Vagina (tissue), 2 donors: Measurements from ENCODE around the gene PARD3. TPM values are rescaled to one million over a fixed set of nuclear protein-coding genes. Genes with fewer than 3 reads are reported as not detected.
A peak's percentile ranks its signal among the peaks of the same experiment; 100 is the strongest.

ENCODE experiments used
- DNase-seq, 2 donors: peaks; one replicate each; pipeline ENCODE4 v3.0.0-alpha.2; 2017; ENCODE audit errors: extremely low spot score in 2 of 2
- H3K27ac ChIP-seq: fragments of 200-600 bp; sonication (generic); one replicate; pipeline ENCODE4 v1.5.1; 2019
- H3K27me3 ChIP-seq: fragments of 200-600 bp; sonication (generic); one replicate; pipeline ENCODE4 v1.5.1; 2019
- H3K36me3 ChIP-seq, 2 donors: fragments of 200-600 bp; sonication (generic); one replicate each; pipeline ENCODE4 v1.5.1; 2017 to 2019
- H3K4me1 ChIP-seq: fragments of 200-600 bp; sonication (generic); one replicate; pipeline ENCODE4 v1.5.1; 2019
- H3K4me3 ChIP-seq, 2 donors: fragments of 200-600 bp; sonication (generic); 1 replicate in 1 of 2; 2 replicates in 1 of 2; pipeline ENCODE4 v1.5.1; 2016 to 2019
- H3K9me3 ChIP-seq: fragments of 200-600 bp; sonication (generic); one replicate; pipeline ENCODE4 v1.5.1; 2019
- POLR2A ChIP-seq, 2 donors: fragments of 450-650 bp; IDR thresholded peaks; one replicate each; pipeline ENCODE4 v1.6.1; 2017; ENCODE audit warnings: antibody characterized with exemption in 2 of 2, mild to moderate bottlenecking in 2 of 2, moderate library complexity in 2 of 2
- POLR2AphosphoS5 ChIP-seq, 2 donors: sonication (generic); formaldehyde crosslinking; IDR thresholded peaks; one replicate each; pipeline ENCODE4 v1.9.0; 2017; ENCODE audit warnings: antibody characterized with exemption in 2 of 2, mild to moderate bottlenecking in 2 of 2, low read depth in 1 of 2; ENCODE audit not compliant: insufficient read depth in 1 of 2
- intact Hi-C: fragments of 100-400 bp; cut with DNase I; formaldehyde crosslinking; loops from one replicate; pipeline ENCODE4 v1.15.1; 2023
- total RNA-seq: library from RNA; depleted of rRNA; stranded (reverse); fragments of >200 nt; gene quantifications from one replicate; pipeline ENCODE4 v1.2.3, GENCODE V29; 2016
- TF ChIP-seq, protein P1 (sequence below), 3 experiments: fragments of 450-650 bp in 2 of 3; fragments of 200-600 bp in 1 of 3; sonication (generic) in 1 of 3; IDR thresholded peaks; one replicate each; pipeline ENCODE4 v1.5.1; 2017 to 2019; ENCODE audit warnings: antibody characterized with exemption in 3 of 3, mild to moderate bottlenecking in 2 of 3, moderate library complexity in 2 of 3

PARD3 gene
- total RNA-seq, 1 donor from 2014 or later, result 95.5 TPM

DNA sequence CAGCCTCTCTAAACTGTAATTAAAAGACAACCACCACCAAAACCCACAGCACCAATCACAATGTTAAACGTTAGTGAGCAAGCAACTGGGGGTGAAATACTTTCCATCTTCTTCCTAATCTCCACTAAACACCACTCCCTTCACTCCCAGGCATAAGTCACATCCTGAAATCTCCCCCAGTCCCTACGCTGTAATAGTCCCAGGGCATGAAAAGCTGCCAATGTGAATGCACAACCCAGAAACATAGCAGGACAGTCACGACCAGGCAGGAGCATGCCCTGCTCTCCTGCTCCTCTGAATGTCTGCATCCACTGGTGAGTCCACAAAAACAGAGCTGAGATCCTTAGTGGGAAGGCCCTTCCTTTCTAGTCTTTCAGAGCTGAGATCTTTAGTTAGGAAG is 288.9 kb downstream of the PARD3 start:
- TF ChIP-seq, protein P1, sequence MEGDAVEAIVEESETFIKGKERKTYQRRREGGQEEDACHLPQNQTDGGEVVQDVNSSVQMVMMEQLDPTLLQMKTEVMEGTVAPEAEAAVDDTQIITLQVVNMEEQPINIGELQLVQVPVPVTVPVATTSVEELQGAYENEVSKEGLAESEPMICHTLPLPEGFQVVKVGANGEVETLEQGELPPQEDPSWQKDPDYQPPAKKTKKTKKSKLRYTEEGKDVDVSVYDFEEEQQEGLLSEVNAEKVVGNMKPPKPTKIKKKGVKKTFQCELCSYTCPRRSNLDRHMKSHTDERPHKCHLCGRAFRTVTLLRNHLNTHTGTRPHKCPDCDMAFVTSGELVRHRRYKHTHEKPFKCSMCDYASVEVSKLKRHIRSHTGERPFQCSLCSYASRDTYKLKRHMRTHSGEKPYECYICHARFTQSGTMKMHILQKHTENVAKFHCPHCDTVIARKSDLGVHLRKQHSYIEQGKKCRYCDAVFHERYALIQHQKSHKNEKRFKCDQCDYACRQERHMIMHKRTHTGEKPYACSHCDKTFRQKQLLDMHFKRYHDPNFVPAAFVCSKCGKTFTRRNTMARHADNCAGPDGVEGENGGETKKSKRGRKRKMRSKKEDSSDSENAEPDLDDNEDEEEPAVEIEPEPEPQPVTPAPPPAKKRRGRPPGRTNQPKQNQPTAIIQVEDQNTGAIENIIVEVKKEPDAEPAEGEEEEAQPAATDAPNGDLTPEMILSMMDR (IDR thresholded peaks at IDR 0.05), result no peak
- TF ChIP-seq POLR2AphosphoS5 (IDR thresholded peaks at IDR 0.05; ENCODE audit: insufficient read depth in 1 of 2, low read depth in 1 of 2), result no peak
- no peak for TF ChIP-seq POLR2A (IDR thresholded peaks at IDR 0.05)
- Histone ChIP-seq H3K4me1 (peaks cover 22% of the 10 kb centered on the region), H3K9me3 (no peaks in the 10 kb centered on the region), H3K27ac (peak overlapping the region; percentile 7), H3K4me3 (no peak overlapping the region), H3K27me3 (no peaks in the 10 kb centered on the region), H3K36me3 (no peaks in the 10 kb centered on the region)
- intact Hi-C loops, result no loop called here
- DNase-seq, result no peak

DNA sequence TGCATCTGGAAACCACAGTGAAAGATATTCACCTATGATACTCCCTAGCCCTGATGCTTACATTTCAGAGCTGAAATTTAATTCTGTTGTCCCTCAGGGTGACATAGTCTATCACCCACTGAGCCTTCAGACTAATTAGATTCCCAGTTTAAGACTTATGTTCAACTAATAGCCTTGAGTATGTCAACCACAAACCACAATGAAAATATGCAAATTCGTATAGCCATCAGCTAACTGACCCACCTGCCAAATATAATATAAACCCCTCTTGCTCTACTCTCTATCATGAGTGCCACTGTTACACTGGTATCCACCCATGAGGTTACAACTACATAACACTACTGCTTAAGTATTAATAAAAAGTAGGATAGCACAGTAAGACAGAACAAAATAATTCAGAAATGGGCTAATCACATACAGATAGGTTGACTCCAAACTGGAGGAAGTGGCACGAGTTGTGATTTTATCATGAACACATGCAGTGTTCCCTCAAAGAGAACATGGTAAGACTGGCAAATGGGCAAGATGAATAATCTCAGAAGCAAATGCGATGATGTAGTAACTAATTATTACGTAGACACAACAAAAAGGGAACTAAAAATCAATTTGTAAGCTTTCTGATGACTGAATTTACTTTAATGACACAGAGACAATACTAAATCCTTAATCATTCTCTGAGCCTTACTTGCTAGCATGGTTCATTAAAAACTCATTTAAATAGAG is 290.6 kb downstream of the PARD3 start:
- H3K27me3 ChIP-seq, result no peaks in the 10 kb centered on the region
- H3K27ac ChIP-seq, result no peak overlapping the region
- H3K4me1 ChIP-seq, result peaks cover 22% of the 10 kb centered on the region
- no peak for TF ChIP-seq POLR2AphosphoS5 (IDR thresholded peaks at IDR 0.05; ENCODE audit: insufficient read depth in 1 of 2, low read depth in 1 of 2)
- intact Hi-C loops, result no loop called here
- no peaks in the 10 kb centered on the region for H3K9me3 ChIP-seq
- DNase-seq, result no peak
- no peaks in the 10 kb centered on the region for H3K36me3 ChIP-seq
- no peak overlapping the region for H3K4me3 ChIP-seq

DNA sequence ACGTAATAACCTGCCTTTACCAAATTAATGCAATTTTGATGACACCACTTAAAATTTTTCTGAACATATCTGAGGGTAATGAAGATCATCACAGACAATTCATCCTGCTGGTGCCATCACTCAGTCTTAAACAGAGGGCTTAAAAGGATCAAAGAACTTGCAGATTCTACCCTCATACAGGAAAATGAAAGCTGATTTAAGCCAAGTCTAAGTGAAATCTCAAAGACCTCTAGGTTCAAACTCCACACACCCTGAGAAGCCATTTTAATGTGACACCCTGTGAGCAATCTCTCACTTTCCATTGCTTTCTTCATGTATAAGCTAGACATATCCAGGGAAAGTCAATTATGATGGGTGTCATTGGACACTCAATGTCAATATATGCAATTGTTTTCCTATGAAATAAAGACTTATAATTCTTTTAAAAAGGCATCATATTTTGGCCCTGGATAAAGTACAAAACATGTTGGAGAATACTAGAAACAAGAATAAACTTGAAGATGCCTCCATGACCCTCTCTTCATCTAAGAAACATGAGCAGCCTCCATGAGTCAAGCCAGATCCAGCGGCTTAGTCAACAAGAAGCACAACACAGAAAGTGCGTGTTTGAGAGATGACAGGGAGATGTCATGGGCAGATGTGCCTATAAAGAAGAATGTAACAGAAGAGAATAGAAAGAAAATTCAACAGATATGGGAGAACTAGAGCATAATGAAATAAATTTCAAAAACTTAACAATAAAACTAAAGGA is 291.9 kb downstream of the PARD3 start:
- intact Hi-C loops, result no loop called here
- Histone ChIP-seq H3K27me3 (no peaks in the 10 kb centered on the region), H3K4me3 (no peak overlapping the region), H3K9me3 (no peaks in the 10 kb centered on the region), H3K27ac (no peak overlapping the region), H3K36me3 (no peaks in the 10 kb centered on the region), H3K4me1 (peaks cover 20% of the 10 kb centered on the region)
- no peak for TF ChIP-seq POLR2A (IDR thresholded peaks at IDR 0.05)
- no peak for TF ChIP-seq POLR2AphosphoS5 (IDR thresholded peaks at IDR 0.05; ENCODE audit: insufficient read depth in 1 of 2, low read depth in 1 of 2)
- TF ChIP-seq, protein P1 (IDR thresholded peaks at IDR 0.05), result no peak
- no peak for DNase-seq

DNA sequence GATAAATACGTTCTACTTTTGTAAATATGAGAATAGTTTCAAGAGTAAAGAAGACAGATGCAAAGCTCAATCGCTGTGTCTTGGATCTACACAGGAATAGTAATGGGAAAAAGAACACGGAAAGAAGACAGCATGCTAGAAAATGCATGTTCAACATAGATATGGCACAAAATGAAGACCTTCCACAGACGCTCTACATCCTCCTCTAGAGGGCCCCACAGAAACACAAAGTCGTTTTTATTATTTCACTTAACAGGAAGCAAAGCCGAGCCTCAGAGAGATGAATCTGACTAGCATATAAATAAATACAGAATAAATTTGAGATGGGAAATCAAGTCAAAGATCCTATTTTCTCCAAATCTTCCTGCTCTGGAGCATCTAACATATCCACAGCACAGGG is 292.6 kb downstream of the PARD3 start:
- TF ChIP-seq POLR2AphosphoS5 (IDR thresholded peaks at IDR 0.05; ENCODE audit: insufficient read depth in 1 of 2, low read depth in 1 of 2), result no peak
- TF ChIP-seq POLR2A (IDR thresholded peaks at IDR 0.05), result no peak
- TF ChIP-seq, protein P1 (IDR thresholded peaks at IDR 0.05), result no peak
- H3K36me3 ChIP-seq, result no peaks in the 10 kb centered on the region
- no peak for DNase-seq
- H3K27ac ChIP-seq, result no peak overlapping the region
- peaks cover 14% of the 10 kb centered on the region for H3K4me1 ChIP-seq
- H3K4me3 ChIP-seq, result no peak overlapping the region
- H3K9me3 ChIP-seq, result no peaks in the 10 kb centered on the region
- intact Hi-C loops, result no loop called here
- H3K27me3 ChIP-seq, result no peaks in the 10 kb centered on the region

- DNase-seq, result no peak
- peaks cover 0 to 4% of the 10 kb centered on the region in 2 donors for H3K36me3 ChIP-seq
- H3K27me3 ChIP-seq, result no peaks in the 10 kb centered on the region
- intact Hi-C loops, result no loop called here
- H3K9me3 ChIP-seq, result no peaks in the 10 kb centered on the region
- no peaks in the 10 kb centered on the region for H3K4me1 ChIP-seq
- no peak overlapping the region for H3K4me3 ChIP-seq
- no peak overlapping the region for H3K27ac ChIP-seq
- no peak for TF ChIP-seq POLR2AphosphoS5 (IDR thresholded peaks at IDR 0.05; ENCODE audit: insufficient read depth in 1 of 2, low read depth in 1 of 2)
- TF ChIP-seq, protein P1 (IDR thresholded peaks at IDR 0.05), result no peak
- no peak for TF ChIP-seq POLR2A (IDR thresholded peaks at IDR 0.05)
These were observed 294.6 kb downstream of the PARD3 start for GRCh38 chr10:34520510-34520909.
